Measurements from ENCODE around the gene SLC7A6OS. TPM values are rescaled to one million over a fixed set of nuclear protein-coding genes. Genes with fewer than 3 reads are reported as not detected.

The SLC7A6OS gene
- total RNA-seq, 1 donor from 2014 or later = 14.5 TPM

GRCh38 chr16:68285683-68286082 is 25.1 kb downstream of the SLC7A6OS start:
- no peak for DNase-seq (ENCODE audit: low spot score)
- intact Hi-C loops (cut with DNase I) = no loop called here

- intact Hi-C loops (cut with DNase I) = no loop called here
- no peak for DNase-seq (ENCODE audit: low spot score)
These were observed 25.9 kb downstream of the SLC7A6OS start for GRCh38 chr16:68284847-68285246.

GRCh38 chr16:68283801-68284598 is 26.7 kb downstream of the SLC7A6OS start:
- DNase-seq (ENCODE audit: low spot score) = no peak
- intact Hi-C loops (cut with DNase I) = no loop called here

GRCh38 chr16:68283346-68283745 is 27.4 kb downstream of the SLC7A6OS start:
- intact Hi-C loops (cut with DNase I) = no loop called here
- DNase-seq (ENCODE audit: low spot score) = no peak

- intact Hi-C loops (cut with DNase I) = no loop called here
- no peak for DNase-seq (ENCODE audit: low spot score)
These were observed 28.7 kb downstream of the SLC7A6OS start for GRCh38 chr16:68282064-68282452.

- no peak for DNase-seq (ENCODE audit: low spot score)
- intact Hi-C loops (cut with DNase I) = no loop called here
These were observed 29.2 kb downstream of the SLC7A6OS start for GRCh38 chr16:68281368-68282063.

- DNase-seq (ENCODE audit: low spot score) = no peak
- intact Hi-C loops (cut with DNase I) = no loop called here
These were observed 30.8 kb downstream of the SLC7A6OS start for GRCh38 chr16:68279726-68280558.

- intact Hi-C loops (cut with DNase I) = no loop called here
- DNase-seq (ENCODE audit: low spot score) = no peak
These were observed 34.5 kb downstream of the SLC7A6OS start for GRCh38 chr16:68276223-68276622.

GRCh38 chr16:68275611-68276191 is 35.0 kb downstream of the SLC7A6OS start:
- intact Hi-C loops (cut with DNase I) = no loop called here
- no peak for DNase-seq (ENCODE audit: low spot score)

- intact Hi-C loops (cut with DNase I) = no loop called here
- DNase-seq (ENCODE audit: low spot score) = no peak
These were observed 36.3 kb downstream of the SLC7A6OS start for GRCh38 chr16:68274441-68274840.

- DNase-seq (ENCODE audit: low spot score) = no peak
- intact Hi-C loops (cut with DNase I) = no loop called here
These were observed 36.9 kb downstream of the SLC7A6OS start for GRCh38 chr16:68273896-68274295.

- no peak for DNase-seq (ENCODE audit: low spot score)
- intact Hi-C loops (cut with DNase I) = no loop called here
These were observed 37.3 kb downstream of the SLC7A6OS start for GRCh38 chr16:68273459-68273858.

- intact Hi-C loops (cut with DNase I) = no loop called here
- DNase-seq (ENCODE audit: low spot score) = no peak
These were observed 38.1 kb downstream of the SLC7A6OS start for GRCh38 chr16:68272507-68273209.

GRCh38 chr16:68270353-68270752 is 40.4 kb downstream of the SLC7A6OS start:
- DNase-seq (ENCODE audit: low spot score) = no peak
- intact Hi-C loops (cut with DNase I) = no loop called here

- DNase-seq (ENCODE audit: low spot score) = no peak
- intact Hi-C loops (cut with DNase I) = no loop called here
These were observed 41.0 kb downstream of the SLC7A6OS start for GRCh38 chr16:68269793-68270192.

GRCh38 chr16:68267612-68268405 is 42.9 kb downstream of the SLC7A6OS start:
- DNase-seq (ENCODE audit: low spot score) = no peak
- intact Hi-C loops (cut with DNase I) = no loop called here

- DNase-seq (ENCODE audit: low spot score) = peak; percentile 79
- intact Hi-C loops (cut with DNase I) = loop anchor here (2.0 kb wide), 1 partner anchor 18 kb away; no protein-coding TSS in a partner anchor
These were observed 45.4 kb downstream of the SLC7A6OS start for GRCh38 chr16:68265078-68265920.

Data from cardiac septum (tissue), 1 donor.